DMS114 treated with DMSO at 0.1 percent for 48 hours (cell line): ENCODE data around the gene HIBCH.
"Not testable (repeated sequence)": the region's sequence is repeated elsewhere in the genome, so short reads cannot be mapped to it uniquely, and the experiment has no call there.

Experiments used
- DNase-seq: peaks from one replicate; lab custom pipeline; 2025; ENCODE audit not compliant: unreplicated experiment; lab: John Stamatoyannopoulos, UW

HIBCH gene

GRCh38 chr2:190319555-190320498, at the start of gene HIBCH:
Gene HIBCH, minus strand, starts transcription at chr2:190319826. Its CDS starts 76 bp downstream, at chr2:190319750.
- peak; percentile 96 for DNase-seq

DNA sequence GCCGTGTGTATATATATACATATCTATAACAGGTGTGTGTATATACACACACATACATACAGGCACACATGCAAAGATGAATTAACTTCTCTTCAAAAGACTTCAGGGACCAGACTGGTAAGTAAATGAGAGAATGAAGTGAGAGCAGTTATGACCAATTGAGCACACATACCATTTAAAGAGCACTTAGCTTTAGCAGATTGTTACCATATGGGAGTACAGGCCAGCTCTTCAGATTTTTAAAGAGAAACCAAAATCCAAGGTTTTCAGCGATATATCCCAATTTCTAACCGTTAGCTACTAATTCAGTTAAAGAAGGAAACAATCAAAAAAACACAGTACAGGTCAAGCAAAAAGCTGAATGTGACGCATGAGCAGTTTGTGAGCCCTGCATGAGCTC, 47.5 kb upstream of the HIBCH start:
- DNase-seq = no peak

DNA sequence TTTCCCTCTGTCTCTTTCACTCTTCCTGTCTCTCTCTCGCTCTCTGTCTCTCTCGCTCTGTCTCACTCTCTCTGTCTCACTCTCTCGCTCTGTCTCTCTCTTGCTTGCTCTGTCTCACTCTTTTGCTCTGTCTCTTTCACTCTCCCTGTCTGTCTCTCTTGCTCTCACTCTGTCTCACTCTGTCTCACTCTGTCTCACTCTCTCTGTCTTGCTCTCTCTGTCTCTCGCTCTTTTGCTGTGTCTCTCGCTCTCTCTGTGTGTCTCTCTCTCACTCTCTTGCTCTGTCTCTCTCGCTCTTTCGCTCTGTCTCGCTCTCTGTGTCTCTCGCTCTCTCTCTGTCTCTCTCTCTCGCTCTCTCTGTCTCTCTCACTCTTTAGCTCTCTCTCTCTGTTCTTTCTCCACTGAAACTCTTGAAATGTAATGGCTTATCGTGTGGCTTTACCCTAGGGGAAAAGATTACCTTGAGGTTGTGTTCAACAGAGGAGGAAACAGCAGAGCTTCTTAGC, 46.7 kb upstream of the HIBCH start:
- DNase-seq = no peak

GRCh38 chr2:190365499-190366204, 46.0 kb upstream of the HIBCH start:
- no peak for DNase-seq

GRCh38 chr2:190362894-190363293, 43.3 kb upstream of the HIBCH start:
- no peak for DNase-seq

DNA sequence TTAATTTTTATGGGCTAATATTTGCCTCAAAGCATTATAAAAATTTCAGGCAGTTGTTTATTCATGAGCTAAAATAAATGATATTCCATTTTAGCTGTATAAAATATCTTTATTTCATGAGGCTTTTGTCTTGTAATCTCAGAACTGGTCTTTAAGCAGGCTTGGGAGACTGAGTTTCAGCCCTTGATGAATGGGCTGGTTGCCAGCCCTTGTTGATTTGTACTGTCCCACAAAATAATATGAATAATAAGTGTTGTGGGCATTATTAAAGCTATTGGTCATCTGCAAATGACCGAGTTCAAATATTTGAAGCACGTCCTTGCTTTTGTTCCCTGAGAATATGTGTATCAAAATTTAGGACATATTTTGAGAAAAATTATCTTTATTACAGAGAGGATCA, 41.9 kb upstream of the HIBCH start:
- no peak for DNase-seq

DNA sequence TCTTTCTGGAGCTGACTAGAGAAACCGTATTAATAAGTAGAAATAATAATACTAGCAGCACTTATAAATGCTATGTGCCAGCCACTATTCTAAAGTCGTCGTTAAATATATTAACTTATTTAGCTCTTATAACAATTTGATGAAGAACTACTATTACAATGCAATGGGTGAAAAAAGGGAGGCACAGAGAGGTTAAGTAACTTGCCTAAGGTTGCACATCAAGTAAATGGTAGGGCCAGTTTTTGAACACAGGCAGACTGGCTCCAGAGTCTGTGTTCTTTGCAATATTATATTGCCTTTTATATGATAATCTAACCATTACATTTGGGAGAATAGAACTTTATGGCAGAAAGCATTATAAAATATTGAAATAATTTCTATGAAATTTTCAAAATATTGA, 41.3 kb upstream of the HIBCH start:
- no peak for DNase-seq

DNA sequence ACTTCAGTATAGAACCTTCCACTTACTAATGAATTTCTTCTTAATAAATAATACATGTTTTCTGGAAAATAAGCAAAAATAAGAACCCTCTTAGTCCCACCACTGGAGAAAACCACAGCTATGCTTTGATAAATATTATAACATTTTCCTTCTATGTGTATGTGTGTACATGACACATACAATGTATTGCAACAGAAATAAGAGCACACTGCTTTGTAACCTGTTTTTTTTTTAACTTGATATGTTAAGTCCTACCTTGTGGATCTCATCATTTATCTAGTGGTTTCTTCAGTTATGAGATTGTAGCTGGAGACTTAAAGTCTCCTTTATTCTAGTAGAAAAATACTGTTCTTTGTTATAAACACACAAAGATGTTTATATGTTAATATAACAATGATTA, 40.9 kb upstream of the HIBCH start:
- DNase-seq = no peak

GRCh38 chr2:190358655-190359448, 39.2 kb upstream of the HIBCH start:
- DNase-seq = not testable (repeated sequence)

DNA sequence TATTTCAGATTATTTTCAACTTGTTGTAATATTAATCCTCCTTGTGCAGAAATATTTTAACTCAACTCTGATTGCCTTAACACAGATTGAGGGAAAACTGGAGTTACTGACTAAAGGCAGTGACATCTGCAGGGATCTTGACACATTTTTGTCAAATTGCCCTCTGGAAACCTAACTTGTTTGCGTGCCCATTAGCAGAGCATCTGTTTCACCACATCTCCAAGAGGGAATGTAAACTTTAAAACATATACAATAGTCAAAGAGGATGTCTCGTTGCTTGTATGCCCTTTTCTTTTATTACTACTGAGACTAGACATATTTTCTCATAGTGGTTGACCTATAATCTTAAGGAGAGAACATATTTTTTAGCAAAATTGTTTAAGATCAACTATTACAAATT, 38.0 kb upstream of the HIBCH start:
- no peak for DNase-seq

DNA sequence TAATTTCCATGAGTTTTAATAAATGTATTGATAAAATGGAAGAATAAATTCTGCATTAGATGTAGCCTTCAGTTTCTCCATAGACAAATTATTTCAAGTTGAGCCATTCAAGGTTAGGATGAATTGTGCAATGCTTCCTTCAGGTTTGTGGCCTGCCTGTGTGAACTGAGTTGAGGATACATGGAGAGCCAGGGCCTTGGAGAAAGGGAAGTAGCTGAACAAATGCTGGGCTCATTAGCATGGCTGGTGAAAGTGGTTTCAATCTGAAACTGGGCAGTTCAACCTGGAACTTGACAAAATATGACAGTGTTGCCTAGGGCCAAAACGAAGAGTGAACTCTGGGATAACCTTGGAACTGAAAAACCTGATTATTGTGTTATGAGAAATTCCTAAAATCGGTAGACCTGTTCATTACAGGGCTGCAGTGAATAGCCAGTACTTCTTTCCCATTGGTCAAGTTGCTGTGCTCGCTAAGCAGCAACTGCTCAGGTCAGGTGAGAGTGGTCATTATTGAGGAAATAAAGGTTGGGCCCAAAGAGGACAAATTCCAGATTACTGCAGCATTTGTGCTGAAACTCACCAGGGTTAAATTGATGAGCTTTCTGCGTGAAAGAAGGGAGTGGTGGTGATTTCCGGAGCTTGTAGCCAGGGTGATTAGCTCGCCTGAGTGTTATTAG, 36.5 kb upstream of the HIBCH start:
- DNase-seq = no peak

DNA sequence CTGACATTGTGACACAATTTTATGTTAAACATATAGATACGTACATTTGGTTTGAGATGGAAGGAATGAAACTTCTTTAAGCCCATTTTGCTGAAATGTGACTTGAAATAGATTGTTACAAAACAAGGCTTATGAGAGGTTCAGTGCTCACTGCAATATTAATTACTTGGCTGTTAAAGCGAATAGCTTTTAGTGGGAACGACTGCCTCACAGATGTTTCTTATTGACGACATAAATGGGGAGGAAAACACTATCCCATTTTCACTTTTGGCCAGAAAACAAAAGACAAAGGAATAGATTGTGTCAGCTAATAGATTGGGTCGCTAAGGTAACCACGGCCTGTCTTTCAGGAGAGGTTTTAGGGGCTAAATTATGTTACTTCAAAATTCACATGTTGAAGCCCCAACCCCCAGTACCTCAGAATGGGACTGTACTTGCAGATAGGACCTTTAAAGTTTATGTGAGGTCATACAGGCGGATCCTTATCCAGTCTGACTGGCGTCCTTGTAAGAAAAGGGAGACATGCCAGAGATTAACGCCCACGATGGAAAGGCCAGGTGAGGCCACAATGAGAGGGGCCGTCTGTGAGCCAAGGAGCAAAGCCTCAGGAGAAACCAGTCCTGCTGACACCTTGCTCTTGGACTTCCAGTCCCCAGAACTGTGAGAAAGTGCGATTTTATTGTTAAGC, 34.5 kb upstream of the HIBCH start:
- no peak for DNase-seq

GRCh38 chr2:190353537-190353899, 33.9 kb upstream of the HIBCH start:
- no peak for DNase-seq

DNA sequence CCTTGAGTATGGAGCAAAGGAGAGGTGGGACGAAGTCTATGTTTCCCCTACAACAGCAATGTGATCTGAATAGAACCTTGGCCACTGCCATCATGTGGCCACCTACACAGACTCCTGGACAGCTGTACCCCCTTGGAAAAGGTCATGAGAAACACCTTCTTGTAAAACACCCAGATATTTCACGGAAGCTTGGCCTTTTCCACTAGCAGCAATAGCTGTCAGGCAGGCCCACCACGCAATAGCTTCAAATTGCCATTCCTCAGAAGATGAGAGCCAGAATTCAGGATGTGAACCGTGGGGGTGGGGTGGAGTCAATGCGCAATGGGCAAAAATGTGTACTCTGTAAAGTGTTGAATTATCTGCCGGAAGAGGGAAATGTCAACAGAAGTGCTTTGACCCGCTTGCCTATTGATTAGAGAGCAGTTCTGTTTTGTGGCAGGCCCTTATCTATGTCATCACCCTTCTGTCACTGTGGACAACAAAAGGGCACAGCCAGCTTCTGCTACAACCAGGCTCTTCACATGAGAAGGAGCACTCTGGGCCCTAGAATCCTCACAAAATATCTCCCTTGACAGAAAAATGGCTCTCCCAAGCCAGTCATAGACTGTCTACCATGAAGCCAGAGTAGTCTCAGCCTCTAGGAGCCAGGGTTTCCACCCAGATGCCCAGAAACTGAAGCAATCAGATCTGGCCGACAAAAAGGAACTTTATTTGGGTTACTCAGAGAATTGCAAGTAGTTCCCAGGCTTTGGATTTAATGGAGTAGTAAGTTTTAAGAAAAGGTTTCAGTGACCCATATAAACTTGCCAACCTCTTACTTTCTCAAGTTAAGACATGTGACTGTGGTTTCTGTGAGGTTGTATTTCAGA, 33.3 kb upstream of the HIBCH start:
- no peak for DNase-seq

- DNase-seq = no peak
Observed at GRCh38 chr2:190351955-190352354, 32.3 kb upstream of the HIBCH start.

GRCh38 chr2:190350371-190350770, 30.7 kb upstream of the HIBCH start:
- DNase-seq = no peak

GRCh38 chr2:190344276-190344827, 24.7 kb upstream of the HIBCH start:
- peak; percentile 8 for DNase-seq

DNA sequence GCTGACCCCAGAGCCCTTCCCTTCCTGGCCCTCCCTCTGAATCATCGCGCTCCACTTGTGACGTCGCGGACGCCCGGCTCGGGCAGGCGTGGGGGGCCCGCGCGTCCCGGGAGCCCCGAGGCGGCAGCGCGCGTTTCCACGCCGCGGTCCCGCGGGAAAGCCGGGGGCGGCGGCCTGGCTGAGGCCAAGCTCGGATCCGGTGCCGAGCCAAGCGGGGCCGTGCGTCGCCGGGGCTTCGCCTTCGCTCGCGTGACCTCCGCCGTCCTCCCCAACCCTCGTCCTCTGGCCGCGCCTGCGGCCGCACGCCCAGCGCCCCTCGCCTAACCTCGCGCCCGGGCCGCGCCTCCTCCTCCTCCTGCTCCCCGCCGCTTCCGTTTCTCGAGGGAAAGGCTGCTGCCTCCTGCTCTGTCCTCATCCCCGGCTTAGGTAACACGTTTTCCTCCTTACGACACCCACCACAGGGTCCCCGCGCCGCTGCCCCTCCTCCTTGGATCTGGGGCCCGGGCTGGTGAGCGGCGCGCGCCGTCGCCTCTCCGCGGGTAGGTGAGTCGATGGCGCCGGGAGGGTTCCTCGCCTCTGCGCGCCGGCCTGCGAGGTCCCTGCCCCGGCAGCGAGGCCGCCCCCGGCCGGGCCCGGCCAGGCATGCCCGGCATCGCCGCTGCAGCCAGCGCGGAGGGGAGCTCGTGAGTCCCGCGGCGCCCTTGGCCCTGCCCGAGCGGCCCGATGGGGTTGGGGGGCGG, 24.1 kb upstream of the HIBCH start, which contains the start of gene INPP1:
TSS of gene INPP1 (plus strand) at position 54 of the 740 bp plus-strand sequence. CDS start 16,514 bp downstream, outside the sequence.
- DNase-seq = no peak
